CD4-positive, alpha-beta T cell treated with Interleukin-15 for 1 hour (primary cell): ENCODE measurements around the gene LMBR1.
"Not testable (repeated sequence)": the region's sequence is repeated elsewhere in the genome, so short reads cannot be mapped to it uniquely, and the experiment has no call there.

ENCODE experiments used
- DNase-seq: peaks from one replicate; pipeline ENCODE4 v3.0.0-alpha.2; 2020

Gene LMBR1

DNA sequence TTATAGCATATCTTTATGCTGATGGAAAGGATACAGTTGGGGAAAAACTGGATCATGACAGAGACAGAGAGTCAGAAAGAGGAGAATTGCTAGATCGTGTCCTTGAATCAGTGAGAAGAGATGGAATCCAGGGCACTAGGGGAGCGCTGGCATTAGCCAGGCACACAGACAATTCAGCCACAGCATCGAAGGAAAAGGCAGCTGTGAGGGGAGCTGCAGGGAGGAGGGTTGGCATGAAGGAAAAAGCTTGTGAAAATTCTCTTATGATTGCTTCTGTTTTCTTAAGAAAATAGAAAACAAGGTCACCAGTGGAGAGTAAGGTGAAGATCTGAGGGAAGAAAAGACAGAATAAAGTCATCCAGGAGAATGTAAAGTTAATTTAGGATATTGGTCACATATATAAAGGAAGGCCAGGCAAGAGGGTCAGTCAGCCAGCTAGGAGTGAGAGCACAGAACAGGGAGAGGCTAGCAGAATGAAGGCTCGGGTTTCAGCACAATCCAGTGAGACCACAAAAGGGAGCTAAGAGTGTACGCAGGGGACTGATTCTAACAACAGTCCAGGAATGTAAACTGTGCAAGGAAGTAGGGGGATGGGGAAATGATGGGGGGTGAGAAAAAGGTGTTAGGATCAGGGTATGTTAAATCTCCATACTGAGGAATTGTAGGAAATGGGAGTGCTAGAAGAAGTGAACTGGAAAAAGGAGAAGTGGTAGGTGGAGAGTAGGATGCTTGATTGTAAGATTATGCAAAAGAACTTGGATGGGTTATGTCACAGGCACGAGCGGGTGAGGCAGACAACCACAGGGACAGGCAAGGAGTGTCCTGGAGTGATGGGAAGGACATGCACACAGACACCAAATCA, 140.4 kb downstream of the LMBR1 start:
- DNase-seq: no peak

GRCh38 chr7:156751319-156751718, 141.7 kb downstream of the LMBR1 start:
- no peak for DNase-seq

DNA sequence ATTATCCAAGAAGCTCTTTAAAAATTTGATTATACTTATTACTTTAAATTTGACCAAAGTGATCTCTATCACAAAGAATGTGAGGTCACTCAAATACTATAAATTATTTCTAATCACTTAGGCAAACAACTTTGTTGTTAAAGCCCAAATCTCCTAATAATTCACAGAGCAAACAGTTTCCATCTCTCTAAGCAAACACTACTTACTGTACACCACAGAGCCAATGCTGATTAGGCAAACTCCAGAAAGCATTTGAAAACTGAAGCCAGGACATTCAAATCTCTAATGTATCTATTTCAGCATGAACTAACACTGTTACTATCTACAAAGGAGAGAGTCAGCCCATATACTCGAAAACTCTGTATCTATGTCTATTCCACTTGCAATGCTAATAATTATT, 145.3 kb downstream of the LMBR1 start:
- DNase-seq: no peak

DNA sequence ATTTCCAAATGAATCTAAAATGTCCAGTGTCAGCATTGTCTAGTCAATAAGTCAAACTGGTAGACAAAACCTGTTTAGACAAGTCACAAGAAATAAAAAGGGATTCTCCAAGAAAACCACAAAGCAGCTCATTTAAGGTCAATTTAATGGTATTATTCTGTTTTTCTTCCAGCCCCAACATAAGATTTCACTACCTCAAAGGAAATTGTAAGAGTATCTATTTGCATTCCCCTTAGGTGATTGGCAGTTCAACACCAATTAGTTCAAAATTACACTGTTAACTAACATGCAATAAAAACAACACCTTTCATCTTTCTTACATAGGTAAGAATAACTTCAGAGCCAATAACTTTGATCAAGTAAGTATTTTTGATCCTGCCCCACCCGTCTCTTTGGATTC, 146.1 kb downstream of the LMBR1 start:
- DNase-seq: no peak

DNA sequence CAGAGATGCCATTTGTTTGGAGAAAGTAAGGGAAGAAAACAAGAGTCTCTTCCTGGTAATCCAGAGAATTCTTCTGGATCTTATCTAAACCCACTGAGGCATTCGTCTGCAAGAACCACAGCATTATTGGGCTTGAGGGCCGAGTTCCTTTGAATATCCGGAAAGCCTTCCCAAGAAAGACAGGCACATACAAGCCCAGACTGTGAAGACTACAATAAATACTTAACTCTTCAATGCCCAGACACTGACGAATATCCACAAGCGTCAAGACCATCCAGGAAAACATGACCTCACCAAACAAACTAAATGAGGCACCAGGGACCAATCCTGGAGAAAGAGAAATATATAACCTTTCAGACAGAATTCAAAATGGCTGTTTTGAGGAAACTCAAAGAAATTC, 153.4 kb downstream of the LMBR1 start:
- DNase-seq: no peak

DNA sequence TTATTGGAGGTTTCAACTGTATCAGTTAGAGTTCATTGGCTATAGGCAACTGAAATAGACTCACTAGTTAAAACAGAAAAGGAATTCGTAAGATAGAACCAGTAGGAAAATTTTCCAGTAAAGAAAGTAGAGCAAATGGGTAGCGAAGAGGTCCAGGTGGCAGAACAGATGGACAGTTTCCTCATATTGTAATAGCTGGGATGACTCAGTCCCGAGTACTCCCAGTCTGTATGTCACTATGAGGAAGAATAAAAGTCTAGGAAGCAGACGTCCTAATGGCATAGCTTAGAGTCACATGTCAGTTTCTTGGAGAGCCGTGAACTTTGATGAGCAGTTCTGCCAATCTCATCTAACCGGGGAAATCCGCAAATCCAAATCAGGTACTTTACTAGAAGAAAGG, 157.1 kb downstream of the LMBR1 start:
- no peak for DNase-seq

DNA sequence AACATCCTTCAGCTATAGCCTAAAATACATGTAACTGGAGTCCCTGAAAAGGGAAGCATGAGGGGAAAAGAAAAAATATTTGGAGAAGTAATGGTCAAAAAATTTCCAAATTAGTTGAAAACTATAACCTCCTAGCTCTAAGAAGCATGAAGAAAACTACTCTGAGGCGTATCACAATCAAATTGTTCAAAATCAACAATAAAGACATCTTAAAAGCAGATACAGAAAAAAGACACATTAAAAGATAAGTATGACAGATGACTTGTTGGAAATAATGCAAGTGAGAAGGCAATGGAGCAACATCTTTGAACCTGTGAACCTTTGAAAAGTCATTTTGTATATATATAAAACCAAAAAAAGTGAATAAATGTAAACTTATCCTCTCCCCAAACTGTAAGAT, 159.3 kb downstream of the LMBR1 start:
- no peak for DNase-seq

DNA sequence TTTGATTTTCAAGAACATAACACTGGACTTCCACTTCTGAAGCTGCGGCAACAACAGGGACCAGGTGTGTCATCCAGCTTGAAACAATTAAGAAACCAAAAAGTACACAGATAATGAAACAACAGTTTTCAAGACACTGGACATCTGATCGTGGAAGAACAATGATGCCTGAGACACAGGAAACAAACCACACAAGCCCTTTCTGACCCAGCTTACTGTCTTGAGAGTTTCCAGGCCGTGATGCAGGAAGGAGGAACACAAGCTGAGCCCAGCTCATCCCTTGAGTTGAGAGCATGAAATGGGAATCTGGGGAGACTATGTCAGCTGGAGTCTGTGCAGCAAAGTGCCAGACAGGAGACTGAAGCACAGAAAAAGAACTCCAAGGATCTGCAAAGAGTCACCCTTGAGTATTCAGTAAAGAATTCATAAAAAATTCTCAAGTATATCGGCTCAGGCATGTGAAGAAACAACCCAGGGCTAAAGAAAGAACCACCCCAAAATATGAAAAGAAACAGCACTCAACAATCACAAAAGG, 160.8 kb downstream of the LMBR1 start:
- no peak for DNase-seq

DNA sequence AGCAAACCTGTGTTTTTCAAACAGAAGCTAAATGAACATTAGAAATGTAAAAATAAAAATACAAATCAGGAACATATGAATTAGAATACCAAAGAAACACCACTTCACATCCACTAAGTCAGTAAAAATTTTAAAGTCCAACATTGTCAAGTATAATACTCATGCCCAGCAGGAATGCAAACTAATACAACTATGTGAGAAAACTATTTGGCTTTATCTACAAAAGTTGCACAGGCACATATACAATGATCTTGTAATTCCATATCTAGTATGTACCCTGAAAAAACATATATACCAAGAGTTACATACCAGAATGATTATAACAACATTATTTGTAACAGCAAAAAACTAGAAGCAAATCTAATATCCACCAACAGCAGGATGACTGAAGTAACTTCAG, 161.3 kb downstream of the LMBR1 start:
- DNase-seq: no peak

DNA sequence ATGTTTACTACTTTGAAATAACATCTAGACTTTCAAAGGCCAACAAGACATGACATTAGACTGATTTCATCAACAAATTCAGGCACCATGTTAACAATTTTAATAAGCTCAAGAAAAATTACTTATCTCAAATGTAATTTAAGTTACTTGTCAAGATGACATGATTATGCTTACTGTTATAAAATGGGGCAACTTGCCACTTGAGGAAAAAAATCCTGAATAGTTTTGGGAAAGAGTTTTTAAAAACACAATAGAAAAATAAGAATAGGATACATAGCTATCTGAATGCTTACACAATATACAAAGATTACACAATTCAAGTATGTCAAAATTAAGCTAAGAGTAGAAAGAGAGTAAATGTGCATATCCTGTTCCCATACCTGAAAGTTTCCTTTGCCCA, 167.0 kb downstream of the LMBR1 start:
- no peak for DNase-seq

DNA sequence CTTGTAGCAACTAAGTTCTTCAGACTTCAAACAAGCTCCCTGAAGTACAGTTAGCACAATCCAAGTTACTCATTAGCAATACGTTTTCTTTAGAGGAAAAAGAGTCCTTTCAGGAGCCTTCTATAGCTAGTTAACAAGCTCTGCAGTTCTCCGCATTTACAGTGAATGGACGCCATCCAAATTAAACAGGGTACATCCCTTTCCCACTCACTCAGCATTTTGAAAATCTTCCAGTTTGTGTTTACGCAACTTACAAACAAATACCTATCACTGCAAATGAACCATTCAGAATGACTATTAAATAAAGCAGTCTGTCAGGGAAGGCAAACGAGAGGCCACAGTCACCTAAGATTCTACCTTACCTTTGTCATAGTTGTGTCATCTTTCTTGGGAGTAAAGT, 167.9 kb downstream of the LMBR1 start:
- no peak for DNase-seq

GRCh38 chr7:156722043-156722826, 170.7 kb downstream of the LMBR1 start:
- DNase-seq: no peak

DNA sequence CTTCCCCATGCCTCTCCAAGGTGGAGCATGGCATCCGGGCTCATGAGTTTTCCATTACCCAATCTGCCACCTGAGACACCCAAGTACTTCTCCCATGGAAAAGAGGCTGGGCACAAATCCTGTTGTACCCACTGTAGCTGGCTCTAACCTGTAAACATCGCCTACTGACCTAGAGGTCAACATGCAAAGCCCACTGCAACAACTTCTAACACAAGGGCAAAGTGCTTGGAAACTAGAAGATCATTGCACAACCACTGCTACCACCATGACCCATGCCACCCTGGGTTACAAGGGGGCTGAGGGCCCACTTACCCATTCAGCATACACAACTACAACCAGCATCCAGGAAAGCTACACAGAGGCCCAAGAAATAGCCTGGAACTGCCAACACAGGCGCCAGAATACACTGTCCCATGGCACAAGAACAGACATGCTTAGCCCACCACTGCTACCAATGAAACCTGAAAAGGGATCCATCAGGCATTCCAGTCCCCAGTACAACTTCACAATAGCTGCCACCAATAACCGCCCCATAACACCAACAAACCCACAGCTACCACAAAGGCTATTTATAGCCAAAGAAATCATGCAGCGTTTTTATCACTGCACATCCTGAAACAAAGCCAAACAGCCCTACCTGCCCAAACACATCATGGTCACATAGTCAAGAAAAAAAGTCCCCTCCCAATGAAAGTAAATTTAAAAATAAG, 189.1 kb downstream of the LMBR1 start:
- no peak for DNase-seq

DNA sequence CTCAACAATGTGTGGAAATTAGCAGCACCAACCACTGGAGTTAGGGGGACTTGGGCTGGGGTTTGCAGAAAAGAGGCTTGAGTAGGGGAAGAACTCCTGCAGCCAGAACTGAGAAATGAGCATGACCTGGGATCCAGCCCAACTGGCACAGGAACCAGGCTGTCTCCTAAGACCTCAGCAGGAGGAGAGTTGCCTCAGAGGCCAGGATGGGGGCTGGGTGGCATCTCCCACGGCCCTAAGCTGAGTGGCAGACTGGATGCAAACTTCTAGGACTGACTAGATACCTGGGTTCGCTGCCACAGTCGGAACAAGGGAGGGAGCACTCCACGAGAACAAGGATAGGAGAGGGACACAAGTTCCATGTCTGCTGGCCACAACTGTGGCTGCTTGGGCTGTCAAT, 189.8 kb downstream of the LMBR1 start:
- no peak for DNase-seq

- no peak for DNase-seq
Measured at GRCh38 chr7:156702399-156702798, 190.6 kb downstream of the LMBR1 start.

DNA sequence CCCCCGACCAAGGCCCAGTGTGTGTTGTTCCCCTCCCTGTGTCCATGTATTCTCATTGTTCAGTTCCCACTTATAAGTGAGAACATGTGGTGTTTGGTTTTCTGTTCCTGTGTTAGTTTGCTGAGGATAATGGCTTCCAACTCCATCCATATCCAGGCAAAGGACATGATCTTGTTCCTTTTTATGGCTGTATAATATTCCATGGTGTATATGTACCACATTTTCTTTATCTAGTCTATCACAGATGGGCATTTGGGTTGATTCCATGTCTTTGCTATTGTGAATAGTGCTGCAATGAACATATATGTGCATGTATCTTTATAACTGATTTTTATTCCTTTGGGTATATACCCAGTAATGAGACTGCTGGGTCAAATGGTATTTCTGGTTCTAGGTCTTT, 191.2 kb downstream of the LMBR1 start:
- not testable (repeated sequence) for DNase-seq

DNA sequence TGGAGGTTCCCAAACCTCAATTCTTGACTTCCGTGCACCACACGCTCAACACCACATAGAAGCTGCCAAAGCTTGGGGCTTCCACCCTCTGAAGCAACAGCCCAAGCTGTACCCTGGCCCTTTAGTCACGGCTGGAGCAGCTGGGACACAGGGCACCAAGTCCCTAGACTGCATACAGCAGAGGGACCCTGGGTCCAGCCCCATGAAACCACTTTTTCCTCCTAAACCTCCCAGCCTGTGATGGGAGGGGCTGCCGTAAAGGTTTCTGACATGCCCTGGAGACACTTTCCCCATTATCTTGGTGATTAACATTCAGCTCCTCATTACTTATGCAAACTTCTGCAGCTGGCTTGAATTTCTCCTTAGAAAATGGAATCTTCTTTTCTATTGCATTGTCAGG, 194.5 kb downstream of the LMBR1 start:
- not testable (repeated sequence) for DNase-seq

GRCh38 chr7:156697283-156697682, 195.7 kb downstream of the LMBR1 start:
- not testable (repeated sequence) for DNase-seq

- no peak for DNase-seq
Measured at GRCh38 chr7:156693627-156694026, 199.4 kb downstream of the LMBR1 start.

GRCh38 chr7:156692849-156693248, 200.1 kb downstream of the LMBR1 start:
- no peak for DNase-seq

- DNase-seq: no peak
Measured at GRCh38 chr7:156691764-156692163, 201.2 kb downstream of the LMBR1 start.

- DNase-seq: no peak
Measured at GRCh38 chr7:156684661-156685060, 208.3 kb downstream of the LMBR1 start.

GRCh38 chr7:156684251-156684650, 208.7 kb downstream of the LMBR1 start:
- DNase-seq: no peak
